Activated CD8-positive, alpha-beta T cell treated with anti-CD3 and anti-CD28 coated beads, Interleukin-2, amount 10 ng/mL, durations not matched to agents 7 days and 5 days (primary cell): ENCODE results near the gene AHI1. TPM values are rescaled to one million over a fixed set of nuclear protein-coding genes. Genes with fewer than 3 reads are reported as not detected.

Experiments
- ATAC-seq: fragments of 150-1000 bp; cut with Tn5 transposase; one replicate; pipeline ENCODE4 v1.10.0; 2021; ENCODE audit warnings: moderate library complexity
- CTCF ChIA-PET: fragments of 350-600 bp; sonication (Branson Sonifier 250); formaldehyde crosslinking; loops from one replicate; lab custom pipeline; 2021; ENCODE audit warnings: antibody characterized with exemption; lab: Charles Lee
- POLR2A ChIA-PET: fragments of 350-600 bp; sonication (Branson Sonifier 250); formaldehyde crosslinking; loops from one replicate; lab custom pipeline; 2021; ENCODE audit warnings: antibody characterized with exemption; lab: Charles Lee
- DNase-seq: peaks from one replicate; pipeline ENCODE4 v3.0.0-alpha.2; 2020
- H3K27ac Mint-ChIP-seq: one replicate; pipeline ENCODE4 v1.8.0; 2021; ENCODE audit warnings: mild to moderate bottlenecking, mixed read lengths
- H3K27me3 Mint-ChIP-seq: one replicate; pipeline ENCODE4 v1.8.0; 2021; ENCODE audit warnings: low read depth, mixed read lengths
- H3K36me3 Mint-ChIP-seq: one replicate; pipeline ENCODE4 v1.8.0; 2021; ENCODE audit warnings: low read depth, mixed read lengths
- H3K4me1 Mint-ChIP-seq: one replicate; pipeline ENCODE4 v1.8.0; 2021; ENCODE audit warnings: low read depth, mixed read lengths
- H3K4me3 Mint-ChIP-seq: one replicate; pipeline ENCODE4 v1.8.0; 2021; ENCODE audit warnings: mild to moderate bottlenecking, mixed read lengths
- H3K9me3 Mint-ChIP-seq: one replicate; pipeline ENCODE4 v1.8.0; 2022; ENCODE audit warnings: mixed read lengths; ENCODE audit not compliant: insufficient read depth
- total RNA-seq, 2 experiments: library from RNA; stranded (reverse); gene quantifications; one replicate each; pipeline ENCODE4 v1.2.3, GENCODE V29; 2021

The AHI1 gene
- total RNA-seq, 2 experiments from 2014 or later: 10.9 to 13.8 TPM

GRCh38 chr6:135481783-135482369 lies 15.7 kb downstream of the AHI1 start:
- Mint-ChIP-seq H3K27me3 (no peaks in the 10 kb centered on the region), H3K36me3 (peaks cover 62% of the 10 kb centered on the region), H3K9me3 (peaks cover 44% of the 10 kb centered on the region), H3K27ac (no peak overlapping the region), H3K4me3 (no peak overlapping the region), H3K4me1 (no peaks in the 10 kb centered on the region)
- CTCF ChIA-PET: no interaction called here
- ATAC-seq: no peak
- DNase-seq: no peak
- POLR2A ChIA-PET: no interaction called here

DNA sequence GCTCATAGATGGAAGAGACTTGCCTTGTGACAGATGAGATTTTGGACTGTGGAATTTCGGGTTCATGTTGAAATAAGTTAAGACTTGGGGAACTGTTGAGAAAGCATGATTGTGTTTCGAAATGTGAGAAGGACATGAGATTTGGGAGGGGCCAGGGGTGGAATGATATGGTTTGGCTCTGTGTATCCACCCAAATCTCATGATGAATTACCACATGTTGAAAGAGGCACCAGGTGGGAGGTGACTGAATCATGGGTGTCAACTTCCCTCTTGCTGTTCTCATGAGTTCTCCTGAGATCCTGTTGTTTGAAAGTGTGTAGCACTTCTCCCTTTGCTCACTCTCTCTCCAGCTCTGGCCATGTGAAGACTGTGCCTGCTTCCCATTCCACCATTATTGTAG lies 17.9 kb downstream of the AHI1 start:
- no peak overlapping the region for H3K4me3 Mint-ChIP-seq
- CTCF ChIA-PET: no interaction called here

GRCh38 chr6:135478626-135479025 lies 18.9 kb downstream of the AHI1 start:
- ChIA-PET POLR2A (no interaction called here), CTCF (no interaction called here)
- Mint-ChIP-seq H3K27me3 (no peaks in the 10 kb centered on the region), H3K27ac (no peak overlapping the region), H3K4me3 (no peak overlapping the region), H3K9me3 (peaks cover 35% of the 10 kb centered on the region), H3K4me1 (no peaks in the 10 kb centered on the region), H3K36me3 (peaks cover 46% of the 10 kb centered on the region)
- ATAC-seq: no peak
- no peak for DNase-seq

More for the DNA sequence above, 17.9 kb downstream of the AHI1 start:
- POLR2A ChIA-PET: no interaction called here
- no peaks in the 10 kb centered on the region for H3K4me1 Mint-ChIP-seq
- DNase-seq: no peak
- no peaks in the 10 kb centered on the region for H3K27me3 Mint-ChIP-seq
- H3K27ac Mint-ChIP-seq: no peak overlapping the region
- peaks cover 44% of the 10 kb centered on the region for H3K9me3 Mint-ChIP-seq
- H3K36me3 Mint-ChIP-seq: peaks cover 54% of the 10 kb centered on the region
- no peak for ATAC-seq

- Mint-ChIP-seq H3K4me1 (no peaks in the 10 kb centered on the region), H3K4me3 (no peak overlapping the region), H3K27me3 (no peaks in the 10 kb centered on the region), H3K9me3 (peaks cover 19% of the 10 kb centered on the region), H3K27ac (no peak overlapping the region), H3K36me3 (peaks cover 34% of the 10 kb centered on the region)
- ATAC-seq (no peak), DNase-seq (no peak)
- ChIA-PET CTCF (interaction anchor here (0.6 to 1.7 kb wide), 3 partner anchors 99 to 751 kb away, joined by 3 read pairs; no protein-coding TSS in a partner anchor), POLR2A (no interaction called here)
These were observed 22.2 kb downstream of the AHI1 start for GRCh38 chr6:135475292-135475886.

DNA sequence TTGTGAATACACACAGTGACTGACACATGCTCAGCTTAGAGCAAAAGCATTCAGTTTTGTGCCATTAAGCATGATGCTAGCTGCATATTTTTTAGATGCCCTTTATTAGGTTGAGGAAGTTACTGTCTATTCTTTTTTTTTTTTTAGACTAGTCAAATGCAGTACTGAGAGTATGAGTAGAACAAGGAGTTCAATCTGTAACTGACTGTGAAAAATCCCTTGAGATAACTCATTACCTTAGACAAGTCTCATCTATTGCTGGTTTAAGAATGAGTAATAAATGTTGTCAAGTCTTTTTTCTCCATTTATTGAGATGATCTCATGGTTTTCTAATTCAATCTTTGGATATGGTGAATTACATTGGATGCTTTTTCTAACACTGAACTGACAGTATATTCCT lies 23.2 kb downstream of the AHI1 start:
- H3K4me1 Mint-ChIP-seq: no peaks in the 10 kb centered on the region
- ATAC-seq: no peak
- H3K4me3 Mint-ChIP-seq: no peak overlapping the region
- peaks cover 31% of the 10 kb centered on the region for H3K36me3 Mint-ChIP-seq
- H3K9me3 Mint-ChIP-seq: peaks cover 10% of the 10 kb centered on the region
- ChIA-PET CTCF (interaction anchor here (1.7 kb wide), 1 partner anchor 752 kb away, joined by 3 read pairs; no protein-coding TSS in a partner anchor), POLR2A (no interaction called here)
- H3K27me3 Mint-ChIP-seq: no peaks in the 10 kb centered on the region
- no peak for DNase-seq
- no peak overlapping the region for H3K27ac Mint-ChIP-seq

DNA sequence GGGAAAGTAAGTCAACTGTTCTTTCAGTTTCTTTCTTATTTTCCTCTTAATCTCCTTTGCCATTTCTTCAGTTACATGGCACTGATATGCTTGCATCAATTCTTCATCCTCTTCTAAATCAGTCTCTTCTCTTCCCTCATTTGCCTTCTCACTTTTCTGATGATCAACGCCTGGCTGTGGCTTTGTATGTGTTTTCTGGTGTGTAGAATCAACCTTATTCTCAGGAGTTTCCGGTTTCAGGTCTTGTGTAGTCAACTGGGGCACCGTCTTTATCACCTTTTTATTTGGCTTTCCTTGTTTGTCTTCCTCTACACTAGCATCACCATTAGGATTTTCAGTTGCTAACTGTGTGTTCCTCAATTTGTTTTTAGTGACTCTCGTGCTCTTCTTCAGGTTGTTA lies 31.6 kb downstream of the AHI1 start:
- ATAC-seq: no peak
- H3K4me3 Mint-ChIP-seq: no peak overlapping the region
- H3K27ac Mint-ChIP-seq: no peak overlapping the region
- no peaks in the 10 kb centered on the region for H3K27me3 Mint-ChIP-seq
- DNase-seq: no peak
- peaks cover 27% of the 10 kb centered on the region for H3K36me3 Mint-ChIP-seq
- no peaks in the 10 kb centered on the region for H3K9me3 Mint-ChIP-seq
- POLR2A ChIA-PET: no interaction called here
- peaks cover 5% of the 10 kb centered on the region for H3K4me1 Mint-ChIP-seq
- CTCF ChIA-PET: no interaction called here

- no peak overlapping the region for H3K4me3 Mint-ChIP-seq
- POLR2A ChIA-PET: interaction anchor here (1.7 kb wide), 1 partner anchor 825 kb away, joined by 5 read pairs; the partner anchor contains the start of gene BCLAF1
- no peaks in the 10 kb centered on the region for H3K9me3 Mint-ChIP-seq
- H3K27ac Mint-ChIP-seq: no peak overlapping the region
- CTCF ChIA-PET: interaction anchor here (0.6 to 2.3 kb wide), 3 partner anchors 14 to 761 kb away, joined by 3 to 7 read pairs (median 3); no protein-coding TSS in a partner anchor
- H3K36me3 Mint-ChIP-seq: peaks cover 23% of the 10 kb centered on the region
- no peaks in the 10 kb centered on the region for H3K27me3 Mint-ChIP-seq
- peaks cover 5% of the 10 kb centered on the region for H3K4me1 Mint-ChIP-seq
- no peak for ATAC-seq
- no peak for DNase-seq
These were observed 32.2 kb downstream of the AHI1 start for GRCh38 chr6:135465307-135465706.

GRCh38 chr6:135464634-135465033 lies 32.9 kb downstream of the AHI1 start:
- Mint-ChIP-seq H3K27me3 (no peaks in the 10 kb centered on the region), H3K9me3 (no peaks in the 10 kb centered on the region), H3K36me3 (peaks cover 21% of the 10 kb centered on the region), H3K27ac (no peak overlapping the region), H3K4me3 (no peak overlapping the region), H3K4me1 (peaks cover 5% of the 10 kb centered on the region)
- ChIA-PET CTCF (interaction anchor here (0.9 to 2.3 kb wide), 3 partner anchors 14 to 762 kb away, joined by 3 to 7 read pairs (median 3); no protein-coding TSS in a partner anchor), POLR2A (interaction anchor here (1.7 kb wide), 1 partner anchor 825 kb away, joined by 5 read pairs; the partner anchor contains the start of gene BCLAF1)
- no peak for ATAC-seq
- no peak for DNase-seq

GRCh38 chr6:135461208-135461607 lies 36.3 kb downstream of the AHI1 start:
- peaks cover 16% of the 10 kb centered on the region for H3K36me3 Mint-ChIP-seq
- H3K27me3 Mint-ChIP-seq: no peaks in the 10 kb centered on the region
- H3K4me3 Mint-ChIP-seq: no peak overlapping the region
- no peak for DNase-seq
- POLR2A ChIA-PET: no interaction called here
- CTCF ChIA-PET: no interaction called here
- peaks cover 5% of the 10 kb centered on the region for H3K4me1 Mint-ChIP-seq
- no peak for ATAC-seq
- no peaks in the 10 kb centered on the region for H3K9me3 Mint-ChIP-seq
- no peak overlapping the region for H3K27ac Mint-ChIP-seq

GRCh38 chr6:135458051-135458450 lies 39.5 kb downstream of the AHI1 start:
- ChIA-PET POLR2A (no interaction called here), CTCF (interaction anchor here (0.8 kb wide), 1 partner anchor 36 kb away, joined by 3 read pairs; no protein-coding TSS in a partner anchor)
- Mint-ChIP-seq H3K9me3 (no peaks in the 10 kb centered on the region), H3K27me3 (no peaks in the 10 kb centered on the region), H3K27ac (no peak overlapping the region), H3K4me3 (no peak overlapping the region), H3K36me3 (peaks cover 6% of the 10 kb centered on the region), H3K4me1 (no peaks in the 10 kb centered on the region)
- DNase-seq: no peak
- ATAC-seq: no peak

- ATAC-seq (peak; percentile 30), DNase-seq (no peak)
- ChIA-PET CTCF (interaction anchor here (0.8 to 2.9 kb wide), 7 partner anchors 13 to 865 kb away, joined by 3 to 12 read pairs (median 4); no protein-coding TSS in a partner anchor), POLR2A (no interaction called here)
- no peaks in the 10 kb centered on the region for H3K4me1 Mint-ChIP-seq
- no peaks in the 10 kb centered on the region for H3K27me3 Mint-ChIP-seq
- H3K4me3 Mint-ChIP-seq: no peak overlapping the region
- H3K9me3 Mint-ChIP-seq: no peaks in the 10 kb centered on the region
- H3K36me3 Mint-ChIP-seq: peaks cover 3% of the 10 kb centered on the region
- H3K27ac Mint-ChIP-seq: no peak overlapping the region
These were observed 45.8 kb downstream of the AHI1 start for GRCh38 chr6:135451617-135452190.

GRCh38 chr6:135449246-135449645 lies 48.3 kb downstream of the AHI1 start:
- ChIA-PET POLR2A (interaction anchor here (0.7 to 1.1 kb wide), 2 partner anchors 841 to 907 kb away, joined by 4 read pairs; partner anchors contain the start of gene BCLAF1), CTCF (interaction anchor here (1.2 to 2.2 kb wide), 7 partner anchors 9 to 824 kb away, joined by 3 to 11 read pairs (median 4); no protein-coding TSS in a partner anchor)
- Mint-ChIP-seq H3K27me3 (no peaks in the 10 kb centered on the region), H3K36me3 (peaks cover 3% of the 10 kb centered on the region), H3K4me1 (no peaks in the 10 kb centered on the region), H3K9me3 (no peaks in the 10 kb centered on the region), H3K4me3 (no peak overlapping the region), H3K27ac (no peak overlapping the region)
- ATAC-seq: no peak
- DNase-seq: no peak
